Brain microvascular endothelial cell (primary cell): Measurements from ENCODE around the gene ZNF263.

Source experiments
- DNase-seq: peaks from one replicate; pipeline ENCODE4 v3.0.0-alpha.2; 2020
- H3K27ac ChIP-seq: fragments of 250-450 bp; sonication (Bioruptor Pico); 2 replicates; pipeline ENCODE4 v1.5.1; 2020; ENCODE audit warnings: mild to moderate bottlenecking, moderate library complexity
- H3K27me3 ChIP-seq: fragments of 250-450 bp; sonication (Bioruptor Pico); replicated peaks from 2 replicates; pipeline ENCODE4 v1.5.1; 2020; ENCODE audit warnings: mild to moderate bottlenecking
- H3K36me3 ChIP-seq: fragments of 250-450 bp; sonication (Bioruptor Pico); replicated peaks from 2 replicates; pipeline ENCODE4 v1.5.1; 2020; ENCODE audit warnings: mild to moderate bottlenecking
- H3K4me3 ChIP-seq: 2 replicates; pipeline ENCODE4 v1.5.1; 2011; ENCODE audit warnings: low read depth, mild to moderate bottlenecking, control low read depth, low read length, moderate library complexity
- in situ Hi-C: cut with HindIII; loops from 2 replicates; pipeline ENCODE4 v1.10.0; 2017; ENCODE audit warnings: low sequenced_read_pairs, low pct_ligation_motif_present
- TF ChIP-seq, protein P1 (sequence below): IDR thresholded peaks from 2 replicates; pipeline ENCODE4 v1.5.1; 2011; ENCODE audit warnings: low read depth, mild to moderate bottlenecking, moderate library complexity, low read length, control low read depth, inconsistent platforms; ENCODE audit errors: missing control alignments

The ZNF263 gene

DNA sequence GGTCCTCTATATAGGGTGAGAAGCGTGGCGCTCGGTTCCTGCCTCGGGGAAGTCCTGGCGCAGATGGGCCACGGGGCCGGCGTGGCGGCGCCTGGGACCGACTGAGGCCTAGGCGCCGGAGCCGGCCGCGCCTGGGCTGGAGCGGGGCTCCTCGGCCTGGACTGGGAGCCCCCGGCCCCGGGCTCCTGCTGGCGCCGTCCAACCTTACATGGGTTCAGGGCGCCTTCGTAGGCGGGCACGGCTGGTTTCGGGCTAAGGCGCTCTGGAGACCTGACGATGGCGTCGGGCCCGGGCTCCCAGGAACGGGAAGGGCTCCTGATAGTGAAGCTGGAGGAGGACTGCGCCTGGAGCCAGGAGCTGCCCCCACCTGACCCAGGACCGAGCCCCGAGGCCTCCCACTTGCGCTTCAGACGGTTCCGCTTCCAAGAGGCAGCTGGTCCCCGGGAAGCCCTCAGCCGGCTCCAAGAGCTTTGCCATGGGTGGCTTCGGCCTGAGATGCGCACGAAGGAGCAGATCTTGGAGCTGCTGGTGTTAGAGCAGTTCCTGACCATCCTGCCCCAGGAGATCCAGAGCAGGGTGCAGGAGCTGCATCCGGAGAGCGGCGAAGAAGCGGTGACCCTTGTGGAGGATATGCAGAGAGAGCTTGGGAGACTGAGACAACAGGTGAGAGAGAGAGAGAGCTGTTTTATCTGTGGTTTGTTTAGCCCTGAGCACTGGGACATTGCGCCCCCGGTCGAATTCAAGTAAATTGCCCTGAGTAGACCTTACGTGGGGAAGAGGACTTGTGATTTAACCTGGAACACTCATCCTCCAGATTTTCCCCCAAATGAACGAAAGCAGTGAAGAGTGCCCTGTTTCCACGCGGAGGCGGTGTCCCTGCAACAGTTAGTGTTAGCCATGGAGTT, 504 bp downstream of the ZNF263 start:
- Histone ChIP-seq H3K36me3 (peaks cover 11% of the 10 kb centered on the region), H3K27me3 (no peaks in the 10 kb centered on the region), H3K27ac (peak overlapping the region; percentile 98), H3K4me3 (peak overlapping the region; percentile 89)
- in situ Hi-C loops = no loop called here
- DNase-seq = no peak
- TF ChIP-seq, protein P1, sequence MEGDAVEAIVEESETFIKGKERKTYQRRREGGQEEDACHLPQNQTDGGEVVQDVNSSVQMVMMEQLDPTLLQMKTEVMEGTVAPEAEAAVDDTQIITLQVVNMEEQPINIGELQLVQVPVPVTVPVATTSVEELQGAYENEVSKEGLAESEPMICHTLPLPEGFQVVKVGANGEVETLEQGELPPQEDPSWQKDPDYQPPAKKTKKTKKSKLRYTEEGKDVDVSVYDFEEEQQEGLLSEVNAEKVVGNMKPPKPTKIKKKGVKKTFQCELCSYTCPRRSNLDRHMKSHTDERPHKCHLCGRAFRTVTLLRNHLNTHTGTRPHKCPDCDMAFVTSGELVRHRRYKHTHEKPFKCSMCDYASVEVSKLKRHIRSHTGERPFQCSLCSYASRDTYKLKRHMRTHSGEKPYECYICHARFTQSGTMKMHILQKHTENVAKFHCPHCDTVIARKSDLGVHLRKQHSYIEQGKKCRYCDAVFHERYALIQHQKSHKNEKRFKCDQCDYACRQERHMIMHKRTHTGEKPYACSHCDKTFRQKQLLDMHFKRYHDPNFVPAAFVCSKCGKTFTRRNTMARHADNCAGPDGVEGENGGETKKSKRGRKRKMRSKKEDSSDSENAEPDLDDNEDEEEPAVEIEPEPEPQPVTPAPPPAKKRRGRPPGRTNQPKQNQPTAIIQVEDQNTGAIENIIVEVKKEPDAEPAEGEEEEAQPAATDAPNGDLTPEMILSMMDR = no peak

DNA sequence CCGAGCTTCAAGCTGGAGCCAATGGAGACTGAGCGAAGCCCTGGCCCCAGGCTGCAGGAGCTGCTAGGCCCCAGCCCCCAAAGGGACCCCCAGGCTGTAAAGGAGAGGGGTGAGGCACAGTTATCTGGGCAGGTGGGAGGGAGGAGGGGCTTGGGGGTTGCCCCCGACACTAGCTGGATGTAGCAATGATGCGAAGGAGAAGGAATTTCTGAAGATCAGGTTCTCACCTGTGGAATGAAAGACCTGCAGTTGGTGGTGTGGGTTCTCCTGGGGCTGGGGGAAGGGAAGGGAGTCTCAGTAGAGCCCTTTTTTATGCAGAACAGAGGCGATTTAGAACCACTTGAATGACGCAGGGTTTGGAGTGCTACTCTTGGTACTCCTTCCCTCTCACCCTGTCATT, 1.8 kb downstream of the ZNF263 start:
- peak overlapping the region; percentile 89 for H3K4me3 ChIP-seq
- H3K27ac ChIP-seq = no peak overlapping the region
- in situ Hi-C loops = no loop called here
- H3K36me3 ChIP-seq = peaks cover 25% of the 10 kb centered on the region
- TF ChIP-seq, protein P1 = no peak
- DNase-seq = no peak
- H3K27me3 ChIP-seq = no peaks in the 10 kb centered on the region

- TF ChIP-seq, protein P1 = no peak
- H3K4me3 ChIP-seq = no peak overlapping the region
Measured at GRCh38 chr16:3289998-3290673, 6.8 kb downstream of the ZNF263 start.

DNA sequence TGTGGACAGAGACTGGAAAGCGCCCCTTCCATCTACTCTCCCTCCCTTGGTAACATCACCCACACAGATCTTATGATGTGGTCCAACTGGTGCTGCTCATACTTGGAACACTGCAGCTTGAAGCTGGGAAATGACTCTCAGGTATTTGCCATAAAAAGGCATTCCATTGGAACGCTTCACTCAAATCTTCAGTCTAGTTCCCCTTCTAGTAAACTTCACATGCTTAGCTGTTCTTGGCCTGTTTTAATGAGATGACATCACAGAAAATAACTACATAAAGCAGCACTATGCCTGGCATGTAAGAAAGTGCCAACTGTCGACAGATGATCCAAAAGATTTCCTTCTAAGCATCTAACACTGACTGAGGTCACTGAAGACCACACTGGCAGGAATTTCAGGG, 9.3 kb downstream of the ZNF263 start:
- TF ChIP-seq, protein P1 = no peak
- in situ Hi-C loops = no loop called here
- no peak overlapping the region for H3K4me3 ChIP-seq

More at GRCh38 chr16:3289998-3290673, 6.8 kb downstream of the ZNF263 start:
- no peak for DNase-seq
- in situ Hi-C loops = no loop called here
- Histone ChIP-seq H3K27me3 (no peaks in the 10 kb centered on the region), H3K36me3 (peaks cover 55% of the 10 kb centered on the region), H3K27ac (no peak overlapping the region)

DNA sequence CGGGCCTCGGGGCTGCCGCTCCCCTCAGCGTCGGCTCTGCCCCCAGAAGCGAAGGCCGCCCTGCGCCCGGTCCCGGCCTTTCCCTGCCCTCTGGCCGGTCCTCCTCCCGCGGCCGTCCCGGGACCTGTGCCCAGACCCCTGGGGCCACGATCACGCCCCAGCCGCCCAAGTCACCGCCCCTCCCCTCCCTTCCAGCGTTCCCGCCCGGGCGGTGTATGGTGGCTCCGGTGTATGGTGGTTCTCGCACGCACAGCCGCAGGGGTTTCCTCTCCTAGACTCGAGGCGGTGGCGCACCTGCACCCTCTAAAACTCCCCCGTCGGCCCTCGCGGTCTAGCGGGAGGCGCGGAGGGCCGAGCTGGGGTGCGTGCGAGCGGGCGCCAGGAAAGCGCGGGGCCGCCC, 11.9 kb downstream of the ZNF263 start:
- TF ChIP-seq, protein P1 = no peak

More for the DNA sequence above, 9.3 kb downstream of the ZNF263 start:
- Histone ChIP-seq H3K27me3 (no peaks in the 10 kb centered on the region), H3K36me3 (peaks cover 53% of the 10 kb centered on the region), H3K27ac (no peak overlapping the region)
- DNase-seq = no peak

More for the DNA sequence above, 11.9 kb downstream of the ZNF263 start:
- no peaks in the 10 kb centered on the region for H3K27me3 ChIP-seq
- in situ Hi-C loops = no loop called here
- DNase-seq = no peak
- H3K36me3 ChIP-seq = peaks cover 40% of the 10 kb centered on the region
- H3K4me3 ChIP-seq = no peak overlapping the region
- no peak overlapping the region for H3K27ac ChIP-seq
